Testis (tissue), 2 donors: ENCODE measurements around the gene LRP10.

Source experiments
- POLR2A ChIP-seq: fragments of 450-650 bp; IDR thresholded peaks from one replicate; pipeline ENCODE4 v1.6.1; 2017; ENCODE audit warnings: antibody characterized with exemption, mild to moderate bottlenecking, moderate library complexity
- TF ChIP-seq, protein P1 (sequence below), 3 experiments: fragments of 450-650 bp in 2 of 3; fragments of 200-600 bp in 1 of 3; sonication (generic) in 1 of 3; IDR thresholded peaks; one replicate each; pipeline ENCODE4 v1.5.1; 2016 to 2019; ENCODE audit warnings: antibody characterized with exemption in 3 of 3, mild to moderate bottlenecking in 2 of 3, moderate library complexity in 1 of 3

DNA sequence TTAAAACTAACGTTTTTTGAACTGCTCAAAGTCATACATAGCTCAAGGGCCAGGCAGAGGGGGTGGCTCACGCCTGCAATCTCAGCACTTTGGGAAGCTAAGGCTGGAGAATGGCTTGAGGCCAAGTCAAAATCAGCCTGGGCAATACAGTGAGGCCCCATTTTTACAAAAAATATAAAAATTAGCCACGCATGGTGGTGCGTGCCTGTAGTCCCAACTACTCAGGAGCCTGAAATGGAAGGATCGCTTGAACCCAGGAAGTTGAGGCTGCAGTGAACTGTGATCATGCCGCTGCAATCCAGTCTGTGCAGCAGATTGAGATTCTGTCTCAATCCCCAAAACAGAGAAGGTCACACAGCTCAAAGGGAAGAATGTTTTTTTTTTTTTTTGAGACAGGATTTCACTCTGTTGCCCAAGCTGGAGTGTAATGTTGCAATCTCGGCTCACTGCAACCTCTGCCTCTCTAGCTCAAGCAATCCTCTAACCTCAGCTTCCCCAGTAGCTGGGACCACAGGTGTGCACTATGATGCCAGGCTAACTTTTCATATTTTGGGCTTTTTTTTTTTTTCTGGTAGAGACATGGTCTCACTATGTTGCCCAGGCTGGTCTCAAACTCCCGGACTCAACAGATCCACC is 44.5 kb downstream of the LRP10 start:
- TF ChIP-seq, protein P1, sequence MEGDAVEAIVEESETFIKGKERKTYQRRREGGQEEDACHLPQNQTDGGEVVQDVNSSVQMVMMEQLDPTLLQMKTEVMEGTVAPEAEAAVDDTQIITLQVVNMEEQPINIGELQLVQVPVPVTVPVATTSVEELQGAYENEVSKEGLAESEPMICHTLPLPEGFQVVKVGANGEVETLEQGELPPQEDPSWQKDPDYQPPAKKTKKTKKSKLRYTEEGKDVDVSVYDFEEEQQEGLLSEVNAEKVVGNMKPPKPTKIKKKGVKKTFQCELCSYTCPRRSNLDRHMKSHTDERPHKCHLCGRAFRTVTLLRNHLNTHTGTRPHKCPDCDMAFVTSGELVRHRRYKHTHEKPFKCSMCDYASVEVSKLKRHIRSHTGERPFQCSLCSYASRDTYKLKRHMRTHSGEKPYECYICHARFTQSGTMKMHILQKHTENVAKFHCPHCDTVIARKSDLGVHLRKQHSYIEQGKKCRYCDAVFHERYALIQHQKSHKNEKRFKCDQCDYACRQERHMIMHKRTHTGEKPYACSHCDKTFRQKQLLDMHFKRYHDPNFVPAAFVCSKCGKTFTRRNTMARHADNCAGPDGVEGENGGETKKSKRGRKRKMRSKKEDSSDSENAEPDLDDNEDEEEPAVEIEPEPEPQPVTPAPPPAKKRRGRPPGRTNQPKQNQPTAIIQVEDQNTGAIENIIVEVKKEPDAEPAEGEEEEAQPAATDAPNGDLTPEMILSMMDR (IDR thresholded peaks at IDR 0.05) = no peak
- no peak for TF ChIP-seq POLR2A
